Measurements from ENCODE around the gene GDI2. TPM values are rescaled to one million over a fixed set of nuclear protein-coding genes. Genes with fewer than 3 reads are reported as not detected.

Gene GDI2
- total RNA-seq, 1 experiment from 2014 or later, result 325 TPM

GRCh38 chr10:5814110-5815107 is 1.2 kb upstream of the GDI2 start:
- CTCF ChIA-PET, result interaction anchor here (0.8 kb wide), 1 partner anchor 74 kb away, joined by 3 read pairs; no protein-coding TSS in a partner anchor
- POLR2A ChIA-PET (ENCODE audit: low non-redundant PET), result interaction anchor here (0.6 kb wide), 2 partner anchors 74 to 907 kb away, joined by 3 read pairs; no protein-coding TSS in a partner anchor
- no peaks in the 10 kb centered on the region for H3K36me3 ChIP-seq (ENCODE audit: insufficient read depth, low read length, poor library complexity, severe bottlenecking)
- DNase-seq (ENCODE audit: low spot score), result peak; percentile 45
- TF ChIP-seq EZH2 (IDR thresholded peaks at IDR 0.05; ENCODE audit: borderline replicate concordance, low read depth, low read length, poor library complexity, severe bottlenecking) (no peak), CTCF (conservative IDR thresholded peaks at IDR 0.05; ENCODE audit: low read depth, low read length) (no peak)
- H3K4me3 ChIP-seq (ENCODE audit: low read depth, low read length, poor library complexity, severe bottlenecking), result peak overlapping the region; percentile 97
- peaks cover 24% of the 10 kb centered on the region for H3K4me1 ChIP-seq (ENCODE audit: insufficient read depth, low read length, poor library complexity, severe bottlenecking)
- H3K9me3 ChIP-seq (ENCODE audit: low read depth, low read length, poor library complexity, severe bottlenecking), result no peaks in the 10 kb centered on the region
- BruUV-seq (replicated peaks), result TSS peak; percentile 75
- intact Hi-C loops (cut with micrococcal nuclease; ENCODE audit: unreplicated experiment), result no loop called here
- no peaks in the 10 kb centered on the region for H3K27me3 ChIP-seq (replicated peaks; ENCODE audit: insufficient read depth, low read depth, low read length, poor library complexity)
- H3K27ac ChIP-seq (ENCODE audit: low read depth, low read length, poor library complexity, severe bottlenecking), result peak overlapping the region; percentile 98

- intact Hi-C loops (cut with micrococcal nuclease; ENCODE audit: unreplicated experiment), result no loop called here
- Histone ChIP-seq H3K27ac (ENCODE audit: low read depth, low read length, poor library complexity, severe bottlenecking) (peak overlapping the region; percentile 98), H3K27me3 (replicated peaks; ENCODE audit: insufficient read depth, low read depth, low read length, poor library complexity) (no peaks in the 10 kb centered on the region), H3K36me3 (ENCODE audit: insufficient read depth, low read length, poor library complexity, severe bottlenecking) (peaks cover 8% of the 10 kb centered on the region), H3K4me3 (ENCODE audit: low read depth, low read length, poor library complexity, severe bottlenecking) (peak overlapping the region; percentile 97), H3K4me1 (ENCODE audit: insufficient read depth, low read length, poor library complexity, severe bottlenecking) (peaks cover 27% of the 10 kb centered on the region), H3K9me3 (ENCODE audit: low read depth, low read length, poor library complexity, severe bottlenecking) (no peaks in the 10 kb centered on the region)
- ChIA-PET POLR2A (ENCODE audit: low non-redundant PET) (no interaction called here), CTCF (no interaction called here)
- no peak for DNase-seq (ENCODE audit: low spot score)
- no TSS peak for BruUV-seq (replicated peaks)
- no peak for TF ChIP-seq EZH2 (IDR thresholded peaks at IDR 0.05; ENCODE audit: borderline replicate concordance, low read depth, low read length, poor library complexity, severe bottlenecking)
- TF ChIP-seq CTCF (conservative IDR thresholded peaks at IDR 0.05; ENCODE audit: low read depth, low read length), result no peak
Observed at GRCh38 chr10:5813091-5813340, 218 bp downstream of the GDI2 start.

- POLR2A ChIA-PET (ENCODE audit: low non-redundant PET), result no interaction called here
- Histone ChIP-seq H3K4me3 (ENCODE audit: low read depth, low read length, poor library complexity, severe bottlenecking) (peak overlapping the region; percentile 97), H3K36me3 (ENCODE audit: insufficient read depth, low read length, poor library complexity, severe bottlenecking) (peaks cover 8% of the 10 kb centered on the region), H3K27ac (ENCODE audit: low read depth, low read length, poor library complexity, severe bottlenecking) (peak overlapping the region; percentile 98), H3K9me3 (ENCODE audit: low read depth, low read length, poor library complexity, severe bottlenecking) (no peaks in the 10 kb centered on the region), H3K27me3 (replicated peaks; ENCODE audit: insufficient read depth, low read depth, low read length, poor library complexity) (no peaks in the 10 kb centered on the region), H3K4me1 (ENCODE audit: insufficient read depth, low read length, poor library complexity, severe bottlenecking) (peaks cover 27% of the 10 kb centered on the region)
- peak; percentile 23 for DNase-seq (ENCODE audit: low spot score)
- intact Hi-C loops (cut with micrococcal nuclease; ENCODE audit: unreplicated experiment), result no loop called here
- CTCF ChIA-PET, result no interaction called here
- no peak for TF ChIP-seq EZH2 (IDR thresholded peaks at IDR 0.05; ENCODE audit: borderline replicate concordance, low read depth, low read length, poor library complexity, severe bottlenecking)
- TF ChIP-seq CTCF (conservative IDR thresholded peaks at IDR 0.05; ENCODE audit: low read depth, low read length), result no peak
- TSS peak; percentile 38 for BruUV-seq (replicated peaks)
Observed at GRCh38 chr10:5812283-5813090, 747 bp downstream of the GDI2 start.

Data from A673 (cell line).